HEK293 (cell line): Measurements from ENCODE around the gene TMEM267.

Source experiments
- CTCF ChIA-PET: fragments of 350-600 bp; formaldehyde crosslinking; extraction: SDS; loops from one replicate; lab custom pipeline; 2021; ENCODE audit warnings: antibody characterized with exemption; lab: Yijun Ruan, JAX
- POLR2A ChIA-PET: fragments of 300-600 bp; formaldehyde crosslinking; extraction: SDS; loops from one replicate; lab custom pipeline; 2020; ENCODE audit warnings: antibody characterized with exemption, inconsistent platforms; lab: Yijun Ruan, JAX
- H3K27ac ChIP-seq: fragments of 200-500 bp; sonication (Bioruptor generic); 2 replicates; pipeline ENCODE4 v1.5.1; 2014; ENCODE audit warnings: low read depth, low read length, control low read depth, inconsistent platforms; ENCODE audit errors: extremely low read depth
- H3K36me3 ChIP-seq, 2 experiments: fragments of 200-500 bp in 1 of 2; sonication (Bioruptor generic) in 1 of 2; 1 replicate in 1 of 2; 2 replicates in 1 of 2; pipeline ENCODE4 v1.5.1; 2014 to 2017; ENCODE audit warnings: inconsistent platforms in 2 of 2, low read length in 2 of 2; ENCODE audit not compliant: control insufficient read depth in 2 of 2, insufficient read depth in 1 of 2
- H3K4me1 ChIP-seq: fragments of 200-500 bp; sonication (Bioruptor generic); 2 replicates; pipeline ENCODE4 v1.5.1; 2014; ENCODE audit warnings: mild to moderate bottlenecking, low read length, inconsistent platforms; ENCODE audit not compliant: control insufficient read depth, insufficient read depth
- H3K4me3 ChIP-seq: 2 replicates; pipeline ENCODE4 v1.5.1; 2011; ENCODE audit warnings: low read depth, mild to moderate bottlenecking, control low read depth, low read length, moderate library complexity
- H3K9me3 ChIP-seq: fragments of 200-500 bp; sonication (Bioruptor generic); 2 replicates; pipeline ENCODE4 v1.5.1; 2014; ENCODE audit warnings: low read depth, low read length, inconsistent platforms; ENCODE audit not compliant: control insufficient read depth, insufficient read depth
- GLIS2 ChIP-seq: fragments of 450-650 bp; formaldehyde crosslinking; IDR thresholded peaks from 2 replicates; pipeline ENCODE4 v1.5.1; 2016; ENCODE audit warnings: missing biosample characterization, missing genetic modification characterization
- MZF1 ChIP-seq: fragments of 450-650 bp; formaldehyde crosslinking; IDR thresholded peaks from 2 replicates; pipeline ENCODE4 v1.5.1; 2017; ENCODE audit warnings: missing biosample characterization, missing genetic modification characterization, borderline replicate concordance
- SP3 ChIP-seq: fragments of 450-650 bp; formaldehyde crosslinking; IDR thresholded peaks from 2 replicates; pipeline ENCODE4 v1.5.1; 2016; ENCODE audit warnings: missing biosample characterization, missing genetic modification characterization
- SP7 ChIP-seq: fragments of 450-650 bp; formaldehyde crosslinking; IDR thresholded peaks from 2 replicates; pipeline ENCODE4 v1.5.1; 2016; ENCODE audit warnings: missing biosample characterization, missing genetic modification characterization
- TCF7L2 ChIP-seq: IDR thresholded peaks from 2 replicates; pipeline ENCODE4 v1.6.1; 2011; ENCODE audit warnings: low read depth, mild to moderate bottlenecking, inconsistent platforms, low read length, moderate library complexity, borderline replicate concordance
- TRIM28 ChIP-seq: IDR thresholded peaks from 2 replicates; pipeline ENCODE4 v1.6.1; 2011; ENCODE audit warnings: low read length, control low read depth, borderline replicate concordance
- ZBTB6 ChIP-seq: fragments of 450-650 bp; formaldehyde crosslinking; IDR thresholded peaks from 2 replicates; pipeline ENCODE4 v1.5.1; 2017; ENCODE audit warnings: missing biosample characterization, missing genetic modification characterization
- ZEB2 ChIP-seq: fragments of 450-650 bp; formaldehyde crosslinking; IDR thresholded peaks from 2 replicates; pipeline ENCODE4 v1.5.1; 2016; ENCODE audit warnings: missing biosample characterization, missing genetic modification characterization
- ZFP41 ChIP-seq: fragments of 450-650 bp; formaldehyde crosslinking; IDR thresholded peaks from 2 replicates; pipeline ENCODE4 v1.5.1; 2016; ENCODE audit warnings: missing biosample characterization, missing genetic modification characterization, borderline replicate concordance
- ZNF138 ChIP-seq: fragments of 450-650 bp; formaldehyde crosslinking; IDR thresholded peaks from 2 replicates; pipeline ENCODE4 v1.5.1; 2016; ENCODE audit warnings: missing biosample characterization, missing genetic modification characterization, borderline replicate concordance
- ZNF155 ChIP-seq: fragments of 450-650 bp; formaldehyde crosslinking; IDR thresholded peaks from 2 replicates; pipeline ENCODE4 v1.5.1; 2016; ENCODE audit warnings: missing biosample characterization, missing genetic modification characterization
- ZNF211 ChIP-seq: fragments of 450-650 bp; formaldehyde crosslinking; IDR thresholded peaks from 2 replicates; pipeline ENCODE4 v1.5.1; 2016; ENCODE audit warnings: low read depth, missing biosample characterization, missing genetic modification characterization
- ZNF274 ChIP-seq, 2 experiments: fragments of 200-500 bp in 1 of 2; fragments of 450-650 bp in 1 of 2; sonication (Bioruptor generic) in 1 of 2; formaldehyde crosslinking in 1 of 2; IDR thresholded peaks; 2 replicates each; pipeline versions ENCODE4 v1.5.1 to v1.6.1; 2014 to 2016; ENCODE audit warnings: borderline replicate concordance in 1 of 2, inconsistent platforms in 1 of 2, low read length in 1 of 2, missing biosample characterization in 1 of 2, missing genetic modification characterization in 1 of 2
- ZNF311 ChIP-seq: fragments of 450-650 bp; formaldehyde crosslinking; IDR thresholded peaks from 2 replicates; pipeline ENCODE4 v1.5.1; 2017; ENCODE audit warnings: missing biosample characterization, missing genetic modification characterization, borderline replicate concordance
- ZNF510 ChIP-seq: fragments of 450-650 bp; formaldehyde crosslinking; IDR thresholded peaks from 2 replicates; pipeline ENCODE4 v1.5.1; 2018; ENCODE audit warnings: mild to moderate bottlenecking, missing genetic modification characterization, missing biosample characterization; ENCODE audit not compliant: insufficient replicate concordance
- ZNF548 ChIP-seq: fragments of 450-650 bp; formaldehyde crosslinking; IDR thresholded peaks from 2 replicates; pipeline ENCODE4 v1.5.1; 2016; ENCODE audit warnings: missing biosample characterization, missing genetic modification characterization
- ZNF549 ChIP-seq: fragments of 450-650 bp; IDR thresholded peaks from 2 replicates; pipeline ENCODE4 v1.5.1; 2018; ENCODE audit warnings: missing biosample characterization, missing genetic modification characterization, mild to moderate bottlenecking, inconsistent platforms, moderate library complexity
- ZNF623 ChIP-seq: fragments of 450-650 bp; formaldehyde crosslinking; IDR thresholded peaks from 2 replicates; pipeline ENCODE4 v1.5.1; 2016; ENCODE audit warnings: missing biosample characterization, missing genetic modification characterization
- ZNF660 ChIP-seq: fragments of 450-650 bp; IDR thresholded peaks from 2 replicates; pipeline ENCODE4 v1.5.1; 2018; ENCODE audit warnings: missing biosample characterization, mild to moderate bottlenecking, missing genetic modification characterization
- ZNF670 ChIP-seq: fragments of 450-650 bp; formaldehyde crosslinking; IDR thresholded peaks from 2 replicates; pipeline ENCODE4 v1.5.1; 2016; ENCODE audit warnings: missing biosample characterization, missing genetic modification characterization, low read depth
- ZNF747 ChIP-seq: fragments of 450-650 bp; formaldehyde crosslinking; IDR thresholded peaks from 2 replicates; pipeline ENCODE4 v1.5.1; 2016; ENCODE audit warnings: missing biosample characterization, missing genetic modification characterization
- ZNF792 ChIP-seq: fragments of 450-650 bp; formaldehyde crosslinking; IDR thresholded peaks from 2 replicates; pipeline ENCODE4 v1.5.1; 2016; ENCODE audit warnings: missing biosample characterization, missing genetic modification characterization
- ZSCAN16 ChIP-seq: fragments of 450-650 bp; formaldehyde crosslinking; IDR thresholded peaks from 2 replicates; pipeline ENCODE4 v1.5.1; 2016; ENCODE audit warnings: missing biosample characterization, missing genetic modification characterization
- TF ChIP-seq, protein P1 (sequence below): fragments of 450-650 bp; formaldehyde crosslinking; IDR thresholded peaks from 2 replicates; pipeline ENCODE4 v1.5.1; 2017; ENCODE audit warnings: missing biosample characterization, missing genetic modification characterization

TMEM267 gene

GRCh38 chr5:43429706-43430105 is 54.0 kb downstream of the TMEM267 start:
- H3K4me3 ChIP-seq: no peak overlapping the region
- no peak overlapping the region for H3K27ac ChIP-seq
- H3K9me3 ChIP-seq: no peaks in the 10 kb centered on the region
- no peak for TF ChIP-seq SP3 (tag by site-specific recombination)
- TF ChIP-seq ZNF510 (tag by site-specific recombination): no peak
- no peak for TF ChIP-seq ZNF138 (tag by site-specific recombination)
- TF ChIP-seq ZNF792: no peak
- no peak for TF ChIP-seq ZNF747 (tag by site-specific recombination)
- TF ChIP-seq ZNF623 (tag by site-specific recombination): no peak
- TF ChIP-seq ZNF670: no peak
- TF ChIP-seq ZBTB6: no peak
- TF ChIP-seq ZNF660 (tag by site-specific recombination): no peak
- TF ChIP-seq ZNF211 (tag by site-specific recombination): no peak
- no peak for TF ChIP-seq ZEB2 (tag by site-specific recombination)
- no peak for TF ChIP-seq ZNF549 (tag by site-specific recombination)
- no peak for TF ChIP-seq ZNF274 (IDR thresholded peaks at IDR 0.05; ENCODE audit: low read length)
- TF ChIP-seq ZNF274 (tag by site-specific recombination; IDR thresholded peaks at IDR 0.05; ENCODE audit: borderline replicate concordance): no peak
- TF ChIP-seq ZFP41 (tag by site-specific recombination): no peak
- no peak for TF ChIP-seq ZNF548
- TF ChIP-seq MZF1 (tag by site-specific recombination): no peak
- TF ChIP-seq SP7 (tag by site-specific recombination): no peak
- no peak for TF ChIP-seq ZNF155
- H3K4me1 ChIP-seq: peaks cover 12% of the 10 kb centered on the region
- ChIA-PET CTCF (interaction anchor here (0.9 to 1.1 kb wide), 3 partner anchors 40 to 325 kb away, joined by 3 to 5 read pairs (median 5); partner anchors contain the start of gene TMEM267), POLR2A (interaction anchor here (1.7 kb wide), 1 partner anchor 54 kb away, joined by 9 read pairs; the partner anchor contains the start of gene TMEM267)
- no peaks in the 10 kb centered on the region for H3K36me3 ChIP-seq

- Histone ChIP-seq H3K4me3 (no peak overlapping the region), H3K4me1 (peaks cover 12% of the 10 kb centered on the region), H3K27ac (no peak overlapping the region), H3K36me3 (no peaks in the 10 kb centered on the region), H3K9me3 (no peaks in the 10 kb centered on the region)
- CTCF ChIA-PET: no interaction called here
- POLR2A ChIA-PET: interaction anchor here (1.7 kb wide), 1 partner anchor 55 kb away, joined by 9 read pairs; the partner anchor contains the start of gene TMEM267
- TF ChIP-seq TRIM28 (no peak), TCF7L2 (no peak), ZNF311 (tag by site-specific recombination) (no peak), ZSCAN16 (tag by site-specific recombination) (no peak), GLIS2 (tag by site-specific recombination) (no peak)
- TF ChIP-seq, protein P1, sequence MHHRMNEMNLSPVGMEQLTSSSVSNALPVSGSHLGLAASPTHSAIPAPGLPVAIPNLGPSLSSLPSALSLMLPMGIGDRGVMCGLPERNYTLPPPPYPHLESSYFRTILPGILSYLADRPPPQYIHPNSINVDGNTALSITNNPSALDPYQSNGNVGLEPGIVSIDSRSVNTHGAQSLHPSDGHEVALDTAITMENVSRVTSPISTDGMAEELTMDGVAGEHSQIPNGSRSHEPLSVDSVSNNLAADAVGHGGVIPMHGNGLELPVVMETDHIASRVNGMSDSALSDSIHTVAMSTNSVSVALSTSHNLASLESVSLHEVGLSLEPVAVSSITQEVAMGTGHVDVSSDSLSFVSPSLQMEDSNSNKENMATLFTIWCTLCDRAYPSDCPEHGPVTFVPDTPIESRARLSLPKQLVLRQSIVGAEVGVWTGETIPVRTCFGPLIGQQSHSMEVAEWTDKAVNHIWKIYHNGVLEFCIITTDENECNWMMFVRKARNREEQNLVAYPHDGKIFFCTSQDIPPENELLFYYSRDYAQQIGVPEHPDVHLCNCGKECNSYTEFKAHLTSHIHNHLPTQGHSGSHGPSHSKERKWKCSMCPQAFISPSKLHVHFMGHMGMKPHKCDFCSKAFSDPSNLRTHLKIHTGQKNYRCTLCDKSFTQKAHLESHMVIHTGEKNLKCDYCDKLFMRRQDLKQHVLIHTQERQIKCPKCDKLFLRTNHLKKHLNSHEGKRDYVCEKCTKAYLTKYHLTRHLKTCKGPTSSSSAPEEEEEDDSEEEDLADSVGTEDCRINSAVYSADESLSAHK: no peak
Observed at GRCh38 chr5:43429016-43429415, 54.6 kb downstream of the TMEM267 start.
